ENCODE measurements around the gene PSMD6.

Gene PSMD6

GRCh38 chr3:64042952-64043351 is 19.7 kb upstream of the PSMD6 start:
- TF ChIP-seq CTCF (conservative IDR thresholded peaks at IDR 0.05; ENCODE audit: low read length) (no peak), EZH2phosphoT487 (IDR thresholded peaks at IDR 0.05; ENCODE audit: borderline replicate concordance) (no peak)
- H3K9me3 ChIP-seq (ENCODE audit: insufficient read depth, low read depth, low read length): no peaks in the 10 kb centered on the region
- no peaks in the 10 kb centered on the region for H3K36me3 ChIP-seq (ENCODE audit: insufficient read depth, low read length)

GRCh38 chr3:64039981-64040733 is 16.9 kb upstream of the PSMD6 start:
- Histone ChIP-seq H3F3A (ENCODE audit: low read depth) (no peaks in the 10 kb centered on the region), H3K4me1 (ENCODE audit: insufficient read depth, low read length, poor library complexity, severe bottlenecking) (no peaks in the 10 kb centered on the region), H3K9me2 (replicated peaks; ENCODE audit: low read depth, low read length) (no peaks in the 10 kb centered on the region), H3K9ac (ENCODE audit: low read depth, low read length, poor library complexity, severe bottlenecking) (no peak overlapping the region), H4K20me1 (ENCODE audit: insufficient read depth, low read length, poor library complexity, severe bottlenecking) (no peaks in the 10 kb centered on the region), H3K36me3 (ENCODE audit: insufficient read depth, low read length) (no peaks in the 10 kb centered on the region), H3K9me3 (ENCODE audit: insufficient read depth, low read depth, low read length) (no peaks in the 10 kb centered on the region), H2AFZ (ENCODE audit: low read length) (no peak overlapping the region), H3K4me2 (ENCODE audit: low read depth, low read length, poor library complexity, severe bottlenecking) (no peak overlapping the region), H3K27me3 (ENCODE audit: insufficient read depth, low read length, poor library complexity, severe bottlenecking) (no peaks in the 10 kb centered on the region), H3K4me3 (ENCODE audit: low read length, poor library complexity, severe bottlenecking) (no peak overlapping the region), H3K79me2 (ENCODE audit: insufficient read depth, low read length) (no peaks in the 10 kb centered on the region)
- TF ChIP-seq EZH2phosphoT487 (IDR thresholded peaks at IDR 0.05; ENCODE audit: borderline replicate concordance) (no peak), CTCF (conservative IDR thresholded peaks at IDR 0.05; ENCODE audit: low read length) (no peak)

More at GRCh38 chr3:64042952-64043351, 19.7 kb upstream of the PSMD6 start:
- no peaks in the 10 kb centered on the region for H3K9me2 ChIP-seq (replicated peaks; ENCODE audit: low read depth, low read length)
- no peak overlapping the region for H2AFZ ChIP-seq (ENCODE audit: low read length)
- no peak overlapping the region for H3K4me2 ChIP-seq (ENCODE audit: low read depth, low read length, poor library complexity, severe bottlenecking)
- H3K9ac ChIP-seq (ENCODE audit: low read depth, low read length, poor library complexity, severe bottlenecking): no peak overlapping the region
- H3F3A ChIP-seq (ENCODE audit: low read depth): no peaks in the 10 kb centered on the region
- no peak overlapping the region for H3K4me3 ChIP-seq (ENCODE audit: low read length, poor library complexity, severe bottlenecking)
- no peaks in the 10 kb centered on the region for H3K79me2 ChIP-seq (ENCODE audit: insufficient read depth, low read length)
- no peaks in the 10 kb centered on the region for H3K27me3 ChIP-seq (ENCODE audit: insufficient read depth, low read length, poor library complexity, severe bottlenecking)
- H3K4me1 ChIP-seq (ENCODE audit: insufficient read depth, low read length, poor library complexity, severe bottlenecking): no peaks in the 10 kb centered on the region
- no peaks in the 10 kb centered on the region for H4K20me1 ChIP-seq (ENCODE audit: insufficient read depth, low read length, poor library complexity, severe bottlenecking)

GRCh38 chr3:64039332-64039731 is 16.0 kb upstream of the PSMD6 start:
- Histone ChIP-seq H3K4me1 (ENCODE audit: insufficient read depth, low read length, poor library complexity, severe bottlenecking) (no peaks in the 10 kb centered on the region), H3K9ac (ENCODE audit: low read depth, low read length, poor library complexity, severe bottlenecking) (no peak overlapping the region), H3K4me2 (ENCODE audit: low read depth, low read length, poor library complexity, severe bottlenecking) (no peak overlapping the region), H3K9me3 (ENCODE audit: insufficient read depth, low read depth, low read length) (no peaks in the 10 kb centered on the region), H2AFZ (ENCODE audit: low read length) (no peak overlapping the region), H3K9me2 (replicated peaks; ENCODE audit: low read depth, low read length) (no peaks in the 10 kb centered on the region), H4K20me1 (ENCODE audit: insufficient read depth, low read length, poor library complexity, severe bottlenecking) (no peaks in the 10 kb centered on the region), H3K4me3 (ENCODE audit: low read length, poor library complexity, severe bottlenecking) (no peak overlapping the region), H3K36me3 (ENCODE audit: insufficient read depth, low read length) (no peaks in the 10 kb centered on the region), H3F3A (ENCODE audit: low read depth) (no peaks in the 10 kb centered on the region), H3K79me2 (ENCODE audit: insufficient read depth, low read length) (no peaks in the 10 kb centered on the region), H3K27me3 (ENCODE audit: insufficient read depth, low read length, poor library complexity, severe bottlenecking) (no peaks in the 10 kb centered on the region)
- no peak for TF ChIP-seq EZH2phosphoT487 (IDR thresholded peaks at IDR 0.05; ENCODE audit: borderline replicate concordance)
- TF ChIP-seq CTCF (conservative IDR thresholded peaks at IDR 0.05; ENCODE audit: low read length): no peak
